Muscle of leg (tissue), 16 donors: ENCODE results near the gene FAM3A. TPM values are rescaled to one million over a fixed set of nuclear protein-coding genes. Genes with fewer than 3 reads are reported as not detected.
"Not testable (repeated sequence)": the region's sequence is repeated elsewhere in the genome, so short reads cannot be mapped to it uniquely, and the experiment has no call there.

Experiments used
- DNase-seq: peaks from one replicate; pipeline ENCODE4 v3.0.0; 2013
- H3K27ac ChIP-seq: one replicate; pipeline ENCODE4 v1.5.1; 2013; ENCODE audit warnings: mild to moderate bottlenecking, low read length, control low read depth
- H3K27me3 ChIP-seq: one replicate; pipeline ENCODE4 v1.6.1; 2013; ENCODE audit warnings: low read length; ENCODE audit not compliant: control insufficient read depth, insufficient read depth
- H3K36me3 ChIP-seq: one replicate; pipeline ENCODE4 v1.6.1; 2013; ENCODE audit warnings: low read length; ENCODE audit not compliant: control insufficient read depth, insufficient read depth
- H3K4me1 ChIP-seq: one replicate; pipeline ENCODE4 v1.6.1; 2013; ENCODE audit warnings: low read length; ENCODE audit not compliant: control insufficient read depth, insufficient read depth
- H3K4me3 ChIP-seq: one replicate; pipeline ENCODE4 v1.5.1; 2013; ENCODE audit warnings: low read length, control low read depth
- H3K9me3 ChIP-seq: replicated peaks from 2 replicates; pipeline ENCODE4 v1.6.1; 2013; ENCODE audit warnings: low read depth, low read length; ENCODE audit not compliant: control insufficient read depth
- WGBS: methylation state at CpG from one replicate; pipeline ENCODE4 v1.1.5; 2013; ENCODE audit warnings: missing lambda C conversion rate; ENCODE audit not compliant: insufficient coverage; 5-methylcytosine and 5-hydroxymethylcytosine counted together
- long read RNA-seq, 11 donors: transcript quantifications; one replicate each; lab custom pipeline, GENCODE V29; 2026
- polyA plus RNA-seq, 8 donors: library from polyadenylated mRNA; unstranded; fragments of 120-200 nt; gene quantifications; one replicate each; pipeline versions ENCODE4 v1.2.1 to v1.2.3, GENCODE V29; 2013; ENCODE audit warnings: inconsistent platforms in 1 of 8, low replicate concordance in 1 of 8; ENCODE audit not compliant: insufficient read length in 8 of 8, insufficient read depth in 1 of 8
- total RNA-seq: library from RNA; stranded (reverse); fragments of 120-200 nt; gene quantifications from one replicate; pipeline ENCODE4 v1.2.4, GENCODE V29; 2013

Gene FAM3A, protein sequence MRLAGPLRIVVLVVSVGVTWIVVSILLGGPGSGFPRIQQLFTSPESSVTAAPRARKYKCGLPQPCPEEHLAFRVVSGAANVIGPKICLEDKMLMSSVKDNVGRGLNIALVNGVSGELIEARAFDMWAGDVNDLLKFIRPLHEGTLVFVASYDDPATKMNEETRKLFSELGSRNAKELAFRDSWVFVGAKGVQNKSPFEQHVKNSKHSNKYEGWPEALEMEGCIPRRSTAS
- total RNA-seq (19.1 TPM), polyA plus RNA-seq (10 to 100 TPM; 22.7 to 34.7 (median 28.9) TPM)
- long read RNA-seq, donor 1, partial matches to known transcripts, result 0 of 1 reads
- long read RNA-seq, donor 1, other reads (novel, unspliced or antisense), result 0 of 1 reads
- long read RNA-seq, donor 2, result 0 reads
- long read RNA-seq, donor 3, partial matches to known transcripts, result 0 of 6 reads
- long read RNA-seq, donor 3, other reads (novel, unspliced or antisense), result 0 of 6 reads
- long read RNA-seq, donor 4, partial matches to known transcripts, result 0 of 4 reads
- long read RNA-seq, donor 4, other reads (novel, unspliced or antisense), result 0 of 4 reads
- long read RNA-seq, donor 5, partial matches to known transcripts, result 0 of 7 reads
- long read RNA-seq, donor 5, other reads (novel, unspliced or antisense), result 0 of 7 reads
- long read RNA-seq, donor 6, partial matches to known transcripts, result 0 of 11 reads
- long read RNA-seq, donor 6, other reads (novel, unspliced or antisense), result 0 of 11 reads
- long read RNA-seq, donor 7, partial matches to known transcripts, result 0 of 4 reads
- long read RNA-seq, donor 7, other reads (novel, unspliced or antisense), result 0 of 4 reads
- long read RNA-seq, donor 8, partial matches to known transcripts, result 0 of 1 reads
- long read RNA-seq, donor 8, other reads (novel, unspliced or antisense), result 0 of 1 reads
- long read RNA-seq, donor 9, partial matches to known transcripts, result 0 of 2 reads
- long read RNA-seq, donor 9, other reads (novel, unspliced or antisense), result 0 of 2 reads
- long read RNA-seq, donor 10, partial matches to known transcripts, result 0 of 3 reads
- long read RNA-seq, donor 10, other reads (novel, unspliced or antisense), result 0 of 3 reads
- long read RNA-seq, donor 11, partial matches to known transcripts, result 0 of 5 reads
- long read RNA-seq, donor 11, other reads (novel, unspliced or antisense), result 0 of 5 reads

DNA sequence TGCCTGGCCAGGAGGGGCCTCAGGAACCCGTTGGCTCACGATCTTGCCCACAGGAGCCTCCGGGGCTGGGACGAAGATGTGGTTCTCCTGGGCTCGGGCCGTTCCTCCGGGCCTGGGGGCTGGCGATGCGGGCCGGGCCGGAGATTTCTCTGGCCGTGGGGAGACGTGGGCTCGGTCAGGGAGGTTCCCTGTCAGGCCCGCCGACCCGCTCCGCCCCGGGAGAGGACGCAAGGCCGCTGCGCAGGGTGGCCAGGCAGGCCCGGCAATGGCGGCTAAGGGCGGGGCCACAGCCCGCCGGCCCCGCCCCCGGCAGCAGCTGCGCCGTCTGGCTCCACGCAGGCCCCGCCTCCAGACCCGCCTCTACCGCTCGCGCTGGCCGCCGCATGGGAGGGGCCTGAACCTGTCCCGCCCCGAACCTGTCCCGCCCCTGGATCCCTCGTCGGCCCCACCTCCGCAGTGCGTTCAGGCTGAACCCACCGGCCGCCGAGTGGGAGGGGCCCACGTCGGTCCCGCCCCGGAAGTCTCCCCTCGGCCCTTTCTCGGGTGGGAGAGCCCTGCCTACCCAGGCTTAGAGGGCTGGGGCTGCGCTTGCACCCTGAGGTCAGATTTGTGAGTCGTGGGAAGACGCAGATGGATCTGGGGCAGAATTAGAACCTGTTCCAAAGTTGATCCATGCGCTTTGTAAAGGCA lies at the start of gene FAM3A:
Gene FAM3A, minus strand, starts transcription at position 267 of the 690 bp plus-strand sequence. CDS start 460 bp downstream, outside the sequence.
- Histone ChIP-seq H3K9me3 (no peaks in the 10 kb centered on the region), H3K27me3 (no peaks in the 10 kb centered on the region), H3K27ac (peak within 1 kb of the TSS; percentile 95), H3K4me1 (peaks cover 23% of the 10 kb centered on the region), H3K36me3 (peaks cover 5% of the 10 kb centered on the region), H3K4me3 (peak within 1 kb of the TSS; percentile 67)
- peak; percentile 95 for DNase-seq
- 33% methylated on average over 54 of the region's 59 CpGs for WGBS

DNA sequence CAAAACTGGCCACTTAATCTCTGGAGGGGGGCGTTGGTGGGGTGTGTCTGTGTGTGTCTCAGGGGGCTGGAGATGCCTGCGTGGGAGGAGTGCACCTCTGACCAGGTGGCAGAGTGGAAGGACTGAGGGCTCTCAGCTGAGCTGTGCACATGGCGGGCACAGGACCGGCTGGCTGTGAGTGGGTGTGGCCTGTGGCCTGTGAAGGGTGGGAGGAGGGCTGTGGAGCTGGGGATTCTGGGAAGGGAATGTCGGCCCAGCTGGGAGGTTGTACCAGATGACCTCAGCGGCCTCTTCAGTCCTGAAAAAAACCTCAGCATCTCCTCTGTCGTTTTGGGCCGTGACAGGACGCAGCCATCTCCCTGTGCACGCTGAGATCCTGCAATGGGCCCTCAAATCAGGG lies 46.3 kb upstream of the FAM3A start:
- WGBS, result no CpG with 5 or more reads among the region's 10 CpGs
- not testable (repeated sequence) for H3K4me3 ChIP-seq, H3K27me3 ChIP-seq, H3K36me3 ChIP-seq, H3K4me1 ChIP-seq, DNase-seq, H3K9me3 ChIP-seq, H3K27ac ChIP-seq

GRCh38 chrX:154560326-154560725 lies 44.3 kb upstream of the FAM3A start:
- not testable (repeated sequence) for H3K36me3 ChIP-seq, H3K27me3 ChIP-seq, H3K27ac ChIP-seq, H3K4me1 ChIP-seq, H3K4me3 ChIP-seq, H3K9me3 ChIP-seq, DNase-seq
- WGBS, result no CpG with 5 or more reads among the region's 31 CpGs

DNA sequence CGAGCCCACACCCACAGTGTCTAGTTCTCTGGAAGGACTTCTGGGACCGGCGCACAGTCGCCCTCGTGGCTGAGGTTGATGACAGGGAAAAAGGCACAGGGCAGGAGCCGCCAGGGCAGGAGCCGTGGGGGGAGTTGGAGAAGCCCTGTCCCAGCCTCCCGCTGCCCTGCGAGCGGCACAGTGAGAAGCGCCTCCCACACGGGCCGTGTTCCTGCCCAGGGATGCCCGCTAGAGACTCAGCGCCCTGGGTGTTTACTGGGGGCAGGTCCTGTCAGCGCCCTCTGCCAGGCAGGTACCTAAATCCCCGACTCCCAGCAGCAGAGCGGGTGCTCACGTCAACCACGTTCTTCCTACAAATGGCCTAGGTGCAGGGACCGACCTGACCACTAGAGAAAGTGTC lies 42.9 kb upstream of the FAM3A start:
- not testable (repeated sequence) for H3K4me3 ChIP-seq, H3K9me3 ChIP-seq, H3K27ac ChIP-seq, H3K4me1 ChIP-seq, H3K36me3 ChIP-seq, H3K27me3 ChIP-seq, DNase-seq
- no CpG with 5 or more reads among the region's 21 CpGs for WGBS

- H3K27me3 ChIP-seq, H3K4me1 ChIP-seq, H3K27ac ChIP-seq, H3K4me3 ChIP-seq, H3K9me3 ChIP-seq, DNase-seq, H3K36me3 ChIP-seq: not testable (repeated sequence)
- WGBS, result no CpG with 5 or more reads among the region's 24 CpGs
Measured at GRCh38 chrX:154558060-154558690, 42.1 kb upstream of the FAM3A start.

GRCh38 chrX:154552112-154552806 lies 36.2 kb upstream of the FAM3A start:
- H3K4me3 ChIP-seq, H3K27me3 ChIP-seq, DNase-seq, H3K4me1 ChIP-seq, H3K9me3 ChIP-seq, H3K27ac ChIP-seq: not testable (repeated sequence)
- peaks cover 12% of the 10 kb centered on the region for H3K36me3 ChIP-seq
- WGBS, result 82% methylated on average over 2 of the region's 18 CpGs

DNA sequence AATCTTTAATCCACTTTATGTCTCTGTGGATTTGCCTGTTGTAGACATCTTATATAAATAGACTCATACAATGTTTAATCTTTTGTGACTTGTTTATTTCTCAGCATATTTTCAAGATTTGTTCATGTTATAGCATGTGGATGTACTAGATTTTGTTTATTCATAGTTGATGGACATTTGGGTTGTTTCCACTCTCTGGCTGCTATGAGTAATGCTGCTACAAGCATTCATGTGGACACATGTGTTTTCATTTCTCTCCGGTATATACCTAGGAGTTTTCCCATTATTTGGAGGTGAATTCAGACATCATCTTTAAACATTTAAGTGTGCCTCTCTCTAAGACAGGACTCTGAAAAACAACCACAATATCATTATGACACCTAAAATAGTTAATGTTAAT lies 33.7 kb upstream of the FAM3A start:
- WGBS, result no CpG with 5 or more reads among the region's 1 CpG
- DNase-seq, result no peak
- Histone ChIP-seq H3K36me3 (peaks cover 14% of the 10 kb centered on the region), H3K4me1 (peaks cover 17% of the 10 kb centered on the region), H3K27ac (no peak overlapping the region), H3K9me3 (peaks cover 2% of the 10 kb centered on the region), H3K4me3 (no peak overlapping the region), H3K27me3 (no peaks in the 10 kb centered on the region)

- H3K36me3 ChIP-seq, result peaks cover 9% of the 10 kb centered on the region
- no peak for DNase-seq
- WGBS, result 47% methylated on average over 6 of the region's 9 CpGs
- peak overlapping the region; percentile 77 for H3K4me3 ChIP-seq
- peaks cover 19% of the 10 kb centered on the region for H3K4me1 ChIP-seq
- H3K9me3 ChIP-seq, result peaks cover 2% of the 10 kb centered on the region
- H3K27ac ChIP-seq, result peak overlapping the region; percentile 96
- H3K27me3 ChIP-seq, result no peaks in the 10 kb centered on the region
Measured at GRCh38 chrX:154548028-154548316, 31.9 kb upstream of the FAM3A start.
